ENCODE measurements around the gene RPL13. TPM values are rescaled to one million over a fixed set of nuclear protein-coding genes. Genes with fewer than 3 reads are reported as not detected.

The RPL13 gene
- total and polyA plus RNA-seq, 10 donors: 2,154 to 16,278 (median 6,788) TPM

GRCh38 chr16:89546781-89547180 lies 13.7 kb upstream of the RPL13 start:
- Histone ChIP-seq H3K4me3 (no peak overlapping the region), H3K9me3 (no peaks in the 10 kb centered on the region), H3K4me1 (peaks cover 0 to 19% (median 0%) of the 10 kb centered on the region in 6 donors), H3K27ac (no peak overlapping the region), H3K27me3 (replicated peaks in 1 of 7) (no peaks in the 10 kb centered on the region), H3K36me3 (peaks cover 2 to 91% (median 74%) of the 10 kb centered on the region in 6 donors)
- no peak for DNase-seq
- intact Hi-C loops (cut with DNase I; ENCODE audit: low total_unique reads): no loop called here
- WGBS, 5 donors: 92 to 95% (median 92%) methylated on average over 14 to 19 of the region's 19 CpGs
- TF ChIP-seq POLR2AphosphoS5 (IDR thresholded peaks at IDR 0.05) (peak in 1 of 3 donors; percentile 42), CTCF (IDR thresholded peaks at IDR 0.05 in 8 of 11, conservative IDR thresholded peaks at IDR 0.05 in 3 of 11) (no peak)

- Histone ChIP-seq H3K36me3 (peaks cover 2 to 91% (median 75%) of the 10 kb centered on the region in 6 donors), H3K4me1 (peaks cover 0 to 19% (median 0%) of the 10 kb centered on the region in 6 donors), H3K4me3 (no peak overlapping the region), H3K9me3 (no peaks in the 10 kb centered on the region), H3K27me3 (replicated peaks in 1 of 7) (no peaks in the 10 kb centered on the region), H3K27ac (no peak overlapping the region)
- TF ChIP-seq POLR2A (IDR thresholded peaks at IDR 0.05) (no peak), CTCF (IDR thresholded peaks at IDR 0.05 in 8 of 11, conservative IDR thresholded peaks at IDR 0.05 in 3 of 11) (no peak), POLR2AphosphoS5 (IDR thresholded peaks at IDR 0.05) (no peak)
- intact Hi-C loops (cut with DNase I; ENCODE audit: low total_unique reads): no loop called here
- no peak for DNase-seq
- 94 to 96% (median 95%) methylated on average over 17 of the region's 17 CpGs for WGBS, 5 donors
Observed at GRCh38 chr16:89547291-89547690, 13.2 kb upstream of the RPL13 start.

- no peak overlapping the region for H3K4me3 ChIP-seq
- H3K9me3 ChIP-seq: no peaks in the 10 kb centered on the region
- H3K36me3 ChIP-seq: peaks cover 2 to 95% (median 80%) of the 10 kb centered on the region in 6 donors
- 96 to 98% (median 96%) methylated on average over 20 of the region's 20 CpGs for WGBS, 5 donors
- H3K27me3 ChIP-seq (replicated peaks in 1 of 7): no peaks in the 10 kb centered on the region
- peak in 2 of 3 donors; percentile 18 to 30 for TF ChIP-seq POLR2AphosphoS5 (IDR thresholded peaks at IDR 0.05)
- TF ChIP-seq CTCF (IDR thresholded peaks at IDR 0.05 in 8 of 11, conservative IDR thresholded peaks at IDR 0.05 in 3 of 11): no peak
- no peak for TF ChIP-seq POLR2A (IDR thresholded peaks at IDR 0.05)
- H3K27ac ChIP-seq: no peak overlapping the region
- intact Hi-C loops (cut with DNase I; ENCODE audit: low total_unique reads): no loop called here
- peaks cover 0 to 19% (median 0%) of the 10 kb centered on the region in 6 donors for H3K4me1 ChIP-seq
- no peak for DNase-seq
Observed at GRCh38 chr16:89547860-89548259, 12.6 kb upstream of the RPL13 start.

GRCh38 chr16:89548344-89549006 lies 12.0 kb upstream of the RPL13 start:
- H3K27ac ChIP-seq: peak overlapping the region in 1 of 8 donors; percentile 37
- DNase-seq: no peak
- no peaks in the 10 kb centered on the region for H3K27me3 ChIP-seq (replicated peaks in 1 of 7)
- TF ChIP-seq POLR2A (IDR thresholded peaks at IDR 0.05): no peak
- no peak for TF ChIP-seq POLR2AphosphoS5 (IDR thresholded peaks at IDR 0.05)
- TF ChIP-seq CTCF (IDR thresholded peaks at IDR 0.05 in 8 of 11, conservative IDR thresholded peaks at IDR 0.05 in 3 of 11): no peak
- peaks cover 2 to 100% (median 87%) of the 10 kb centered on the region in 6 donors for H3K36me3 ChIP-seq
- H3K4me3 ChIP-seq: no peak overlapping the region
- H3K9me3 ChIP-seq: no peaks in the 10 kb centered on the region
- intact Hi-C loops (cut with DNase I; ENCODE audit: low total_unique reads): no loop called here
- WGBS, 5 donors: 82 to 88% (median 83%) methylated on average over 26 to 28 of the region's 28 CpGs
- peaks cover 0 to 19% (median 0%) of the 10 kb centered on the region in 6 donors for H3K4me1 ChIP-seq
